CD4-positive, alpha-beta T cell treated with Interleukin-15 for 1 hour (primary cell): ENCODE data around the gene RHBG.

ENCODE experiments used
- DNase-seq: peaks from one replicate; pipeline ENCODE4 v3.0.0-alpha.2; 2020

The RHBG gene

GRCh38 chr1:156409439-156409838, 40.4 kb downstream of the RHBG start:
- no peak for DNase-seq

- no peak for DNase-seq
Observed at GRCh38 chr1:156410238-156410637, 41.2 kb downstream of the RHBG start.

GRCh38 chr1:156410740-156411139, 41.7 kb downstream of the RHBG start:
- DNase-seq, result no peak

- no peak for DNase-seq
Observed at GRCh38 chr1:156412653-156413321, 43.8 kb downstream of the RHBG start.

GRCh38 chr1:156413391-156414246, 44.6 kb downstream of the RHBG start:
- no peak for DNase-seq

- DNase-seq, result no peak
Observed at GRCh38 chr1:156414461-156415064, 45.6 kb downstream of the RHBG start.

- DNase-seq, result no peak
Observed at GRCh38 chr1:156416993-156417392, 48.0 kb downstream of the RHBG start.

- DNase-seq, result no peak
Observed at GRCh38 chr1:156417401-156418020, 48.5 kb downstream of the RHBG start.

GRCh38 chr1:156418416-156419070, 49.5 kb downstream of the RHBG start:
- DNase-seq, result no peak

GRCh38 chr1:156419854-156420204, 50.8 kb downstream of the RHBG start:
- peak; percentile 43 for DNase-seq

GRCh38 chr1:156420205-156421061, 51.4 kb downstream of the RHBG start:
- peak; percentile 52 for DNase-seq

- DNase-seq, result peak; percentile 78
Observed at GRCh38 chr1:156421062-156421938, 52.3 kb downstream of the RHBG start.

GRCh38 chr1:156421939-156422601, 53.1 kb downstream of the RHBG start:
- no peak for DNase-seq

GRCh38 chr1:156422602-156423091, 53.6 kb downstream of the RHBG start:
- DNase-seq, result no peak

GRCh38 chr1:156423422-156424352, 54.7 kb downstream of the RHBG start:
- no peak for DNase-seq

- DNase-seq, result no peak
Observed at GRCh38 chr1:156424806-156425432, 55.9 kb downstream of the RHBG start.

GRCh38 chr1:156425943-156426342, 56.9 kb downstream of the RHBG start:
- no peak for DNase-seq

- no peak for DNase-seq
Observed at GRCh38 chr1:156427957-156428356, 58.9 kb downstream of the RHBG start.
